H1 (cell line): ENCODE measurements around the gene FAM120B. TPM values are rescaled to one million over a fixed set of nuclear protein-coding genes. Genes with fewer than 3 reads are reported as not detected.

Experiments used
- CTCF ChIA-PET: fragments of 300-600 bp; sonication (Branson Sonifier 250); formaldehyde crosslinking; loops from one replicate; lab custom pipeline; 2021; ENCODE audit not compliant: partially characterized antibody; lab: Charles Lee
- POLR2A ChIA-PET: fragments of 300-600 bp; sonication (Branson Sonifier 250); formaldehyde crosslinking; loops from one replicate; lab custom pipeline; 2021; ENCODE audit warnings: inconsistent platforms; ENCODE audit not compliant: partially characterized antibody; lab: Charles Lee
- DNase-seq, 2 experiments: peaks; one replicate each; pipeline versions ENCODE4 v3.0.0 to v3.0.0-alpha.2; 2010 to 2022; ENCODE audit warnings: low spot score in 2 of 2, low read depth in 1 of 2, mixed read lengths in 1 of 2
- FAIRE-seq: peaks from 2 replicates; lab custom pipeline; 2011; peaks lifted over from hg19 to GRCh38; lab: Jason Lieb, UNC
- H2AFZ ChIP-seq: 2 replicates; pipeline ENCODE4 v1.8.1; 2012; ENCODE audit warnings: low read length, inconsistent platforms
- H2AK5ac ChIP-seq: 2 replicates; pipeline ENCODE4 v1.6.1; 2013; ENCODE audit warnings: low read depth, low read length
- H2BK120ac ChIP-seq: replicated peaks from 2 replicates; pipeline ENCODE3; 2013; ENCODE audit warnings: low read depth, low read length, inconsistent platforms
- H2BK12ac ChIP-seq: 2 replicates; pipeline ENCODE4 v1.6.1; 2013; ENCODE audit warnings: low read depth, low read length
- H2BK15ac ChIP-seq: 2 replicates; pipeline ENCODE4 v1.6.1; 2013; ENCODE audit warnings: low read length
- H2BK20ac ChIP-seq: 2 replicates; pipeline ENCODE4 v1.6.1; 2013; ENCODE audit warnings: low read length
- H2BK5ac ChIP-seq: 2 replicates; pipeline ENCODE4 v1.6.1; 2013; ENCODE audit warnings: low read depth, low read length
- H3K14ac ChIP-seq: 2 replicates; pipeline ENCODE4 v1.6.1; 2013; ENCODE audit warnings: inconsistent platforms; ENCODE audit not compliant: insufficient read length
- H3K18ac ChIP-seq: 2 replicates; pipeline ENCODE4 v1.6.1; 2013; ENCODE audit warnings: low read length; ENCODE audit errors: extremely low read depth
- H3K23ac ChIP-seq: 2 replicates; pipeline ENCODE4 v1.6.1; 2013; ENCODE audit warnings: inconsistent platforms; ENCODE audit not compliant: insufficient read length
- H3K23me2 ChIP-seq: 2 replicates; pipeline ENCODE4 v1.6.1; 2013; ENCODE audit warnings: low read depth, low read length
- H3K27ac ChIP-seq: 2 replicates; pipeline ENCODE4 v1.6.1; 2011; ENCODE audit warnings: low read depth, low read length, inconsistent platforms
- H3K27me3 ChIP-seq, 4 experiments: replicated peaks in 1 of 4; 1 replicate in 1 of 4; 2 replicates in 3 of 4; pipeline versions ENCODE4 v1.6.1 to v1.8.1; 2011 to 2013; ENCODE audit warnings: low read length in 3 of 4, mild to moderate bottlenecking in 3 of 4, inconsistent platforms in 2 of 4, mixed read lengths in 2 of 4, moderate library complexity in 1 of 4; ENCODE audit not compliant: control insufficient read depth in 3 of 4, insufficient read depth in 3 of 4; ENCODE audit errors: extremely low read depth in 1 of 4
- H3K36me3 ChIP-seq, 4 experiments: 2 replicates each; pipeline versions ENCODE4 v1.6.1 to v1.8.1; 2011 to 2013; ENCODE audit warnings: mild to moderate bottlenecking in 4 of 4, low read length in 3 of 4, moderate library complexity in 2 of 4, control low read depth in 1 of 4, inconsistent platforms in 1 of 4; ENCODE audit not compliant: insufficient read depth in 4 of 4, control insufficient read depth in 2 of 4
- H3K4ac ChIP-seq: replicated peaks from 2 replicates; pipeline ENCODE3; 2013; ENCODE audit warnings: low read length, low read depth, mixed read lengths, inconsistent platforms; ENCODE audit not compliant: insufficient read length
- H3K4me1 ChIP-seq, 4 experiments: replicated peaks in 1 of 4; 1 replicate in 1 of 4; 2 replicates in 3 of 4; pipeline versions ENCODE4 v1.6.1 to v1.8.1; 2011 to 2013; ENCODE audit warnings: low read length in 3 of 4, inconsistent platforms in 2 of 4, mixed read lengths in 1 of 4; ENCODE audit not compliant: insufficient read depth in 4 of 4, control insufficient read depth in 3 of 4
- H3K4me2 ChIP-seq, 2 experiments: 2 replicates each; pipeline versions ENCODE4 v1.6.1 to v1.8.1; 2011 to 2013; ENCODE audit warnings: low read depth in 2 of 2, low read length in 2 of 2, control low read depth in 1 of 2, inconsistent platforms in 1 of 2, mild to moderate bottlenecking in 1 of 2; ENCODE audit not compliant: insufficient read depth in 1 of 2
- H3K4me3 ChIP-seq, 4 experiments: fragments of 200-600, 300-600 bp in 1 of 4; sonication (generic), shearing (Covaris generic), sonication (Bioruptor Twin) in 1 of 4; 2 replicates each; pipeline versions ENCODE4 v1.5.1 to v1.8.1; 2011 to 2016; ENCODE audit warnings: low read length in 4 of 4, low read depth in 3 of 4, control low read depth in 2 of 4, inconsistent platforms in 2 of 4, mild to moderate bottlenecking in 2 of 4, mixed read lengths in 1 of 4, moderate library complexity in 1 of 4; ENCODE audit not compliant: insufficient read depth in 2 of 4; ENCODE audit errors: extremely low read depth in 1 of 4
- H3K56ac ChIP-seq: replicated peaks from 2 replicates; pipeline ENCODE3; 2013; ENCODE audit warnings: low read depth, mild to moderate bottlenecking, mixed read lengths, low read length, inconsistent platforms; ENCODE audit not compliant: insufficient read length
- H3K79me1 ChIP-seq: 2 replicates; pipeline ENCODE4 v1.6.1; 2013; ENCODE audit warnings: low read depth, low read length, control low read depth
- H3K79me2 ChIP-seq, 2 experiments: 2 replicates each; pipeline versions ENCODE4 v1.6.1 to v1.8.1; 2012 to 2013; ENCODE audit warnings: low read length in 2 of 2, mild to moderate bottlenecking in 2 of 2, inconsistent platforms in 1 of 2; ENCODE audit not compliant: insufficient read depth in 2 of 2, control insufficient read depth in 1 of 2
- H3K9ac ChIP-seq, 4 experiments: replicated peaks in 1 of 4; 1 replicate in 1 of 4; 2 replicates in 3 of 4; pipeline versions ENCODE4 v1.6.1 to v1.8.1; 2011 to 2013; ENCODE audit warnings: low read depth in 3 of 4, low read length in 3 of 4, control low read depth in 2 of 4, mild to moderate bottlenecking in 2 of 4, moderate library complexity in 2 of 4, inconsistent platforms in 1 of 4; ENCODE audit errors: extremely low read depth in 1 of 4
- H3K9me3 ChIP-seq, 2 experiments: 2 replicates each; pipeline versions ENCODE4 v1.6.1 to v1.8.1; 2012 to 2013; ENCODE audit warnings: mild to moderate bottlenecking in 2 of 2, moderate library complexity in 2 of 2, control low read depth in 1 of 2, inconsistent platforms in 1 of 2, low read depth in 1 of 2, low read length in 1 of 2, mixed read lengths in 1 of 2; ENCODE audit not compliant: insufficient read depth in 2 of 2
- H4K20me1 ChIP-seq, 2 experiments: replicated peaks in 1 of 2; 2 replicates each; pipeline versions ENCODE3 to v1.8.1; 2011 to 2013; ENCODE audit warnings: inconsistent platforms in 2 of 2, low read length in 2 of 2, mild to moderate bottlenecking in 1 of 2; ENCODE audit not compliant: insufficient read depth in 2 of 2, control insufficient read depth in 1 of 2
- H4K5ac ChIP-seq: 2 replicates; pipeline ENCODE4 v1.6.1; 2013; ENCODE audit warnings: low read length, low read depth, mixed read lengths, inconsistent platforms; ENCODE audit not compliant: insufficient read length
- H4K8ac ChIP-seq: 2 replicates; pipeline ENCODE4 v1.8.0; 2013; ENCODE audit warnings: mild to moderate bottlenecking, moderate library complexity, low read length, inconsistent platforms; ENCODE audit not compliant: insufficient read depth; ENCODE audit errors: extremely low read depth
- H4K91ac ChIP-seq: replicated peaks from 2 replicates; pipeline ENCODE3; 2013; ENCODE audit warnings: low read length, mixed read lengths, inconsistent platforms; ENCODE audit not compliant: insufficient read length
- ASH2L ChIP-seq: fragments of 200-600, 300-600 bp; sonication (generic); IDR thresholded peaks from one replicate; pipeline ENCODE4 v1.7.1; 2017; ENCODE audit warnings: low read length
- CBX8 ChIP-seq: fragments of 300-800, 300-1000 bp; sonication (generic); IDR thresholded peaks from 2 replicates; pipeline ENCODE4 v1.7.1; 2016; ENCODE audit warnings: low read depth, low read length, borderline replicate concordance
- EP300 ChIP-seq, 2 experiments: IDR thresholded peaks; 1 replicate in 1 of 2; 2 replicates in 1 of 2; pipeline ENCODE4 v1.6.1; 2011 to 2012; ENCODE audit warnings: low read depth in 2 of 2, low read length in 2 of 2, mild to moderate bottlenecking in 2 of 2, borderline replicate concordance in 1 of 2, inconsistent platforms in 1 of 2, moderate library complexity in 1 of 2
- EZH2 ChIP-seq: fragments of 200-600 bp; sonication (generic); IDR thresholded peaks from 2 replicates; pipeline ENCODE4 v1.7.1; 2012; ENCODE audit warnings: low read depth, mild to moderate bottlenecking, moderate library complexity, low read length, inconsistent platforms; ENCODE audit not compliant: severe bottlenecking
- JUN ChIP-seq: IDR thresholded peaks from 2 replicates; pipeline ENCODE4 v1.6.1; 2011; ENCODE audit warnings: low read depth, mild to moderate bottlenecking, improper control_type of control experiment, low read length
- JUND ChIP-seq: IDR thresholded peaks from 2 replicates; pipeline ENCODE4 v1.6.1; 2011; ENCODE audit warnings: mild to moderate bottlenecking, improper control_type of control experiment, low read length
- MAFK ChIP-seq: IDR thresholded peaks from 2 replicates; pipeline ENCODE4 v1.6.1; 2012; ENCODE audit warnings: low read depth, mild to moderate bottlenecking, improper control_type of control experiment, low read length
- POLR2A ChIP-seq, 2 experiments: IDR thresholded peaks; 1 replicate in 1 of 2; 2 replicates in 1 of 2; pipeline ENCODE4 v1.6.1; 2011; ENCODE audit warnings: low read depth in 2 of 2, low read length in 2 of 2, mild to moderate bottlenecking in 2 of 2; ENCODE audit errors: control extremely low read depth in 1 of 2
- RBBP5 ChIP-seq: IDR thresholded peaks from 2 replicates; pipeline ENCODE4 v1.7.1; 2012; ENCODE audit warnings: low read depth, mild to moderate bottlenecking, inconsistent platforms, low read length, moderate library complexity, borderline replicate concordance
- RXRA ChIP-seq: IDR thresholded peaks from 2 replicates; pipeline ENCODE4 v1.6.1; 2011; ENCODE audit warnings: low read depth, mild to moderate bottlenecking, low read length, moderate library complexity; ENCODE audit not compliant: insufficient read depth
- SUZ12 ChIP-seq: fragments of 200-600 bp; sonication (generic); IDR thresholded peaks from 2 replicates; pipeline ENCODE4 v1.6.1; 2012; ENCODE audit warnings: mild to moderate bottlenecking, inconsistent platforms, low read length, moderate library complexity, mixed read lengths
- YY1 ChIP-seq: IDR thresholded peaks from 2 replicates; pipeline ENCODE4 v1.6.1; 2011; ENCODE audit warnings: low read depth, mild to moderate bottlenecking, low read length
- ZNF274 ChIP-seq: IDR thresholded peaks from 2 replicates; pipeline ENCODE4 v1.7.0; 2012; ENCODE audit warnings: low read length, borderline replicate concordance; ENCODE audit errors: extremely low read depth
- WGBS, 2 experiments: shearing (Covaris generic) in 1 of 2; methylation state at CpG; one replicate each; pipeline versions ENCODE4 v1.1.6 to v1.1.7; 2013 to 2015; ENCODE audit warnings: low lambda C conversion rate in 2 of 2, mixed read lengths in 2 of 2, inconsistent platforms in 1 of 2, low coverage in 1 of 2, missing lambda C conversion rate in 1 of 2; ENCODE audit not compliant: insufficient replicate concordance in 2 of 2, insufficient coverage in 1 of 2, insufficient read length in 1 of 2; ENCODE audit errors: extremely low coverage in 1 of 2, missing lambda C conversion rate in 1 of 2; 5-methylcytosine and 5-hydroxymethylcytosine counted together
- polyA plus RNA-seq, 7 experiments: library from polyadenylated mRNA; depleted of rRNA in 3 of 7; stranded (reverse) in 5 of 7; unstranded in 2 of 7; fragments of >200 nt in 5 of 7; fragments of 200-250 nt in 2 of 7; gene quantifications; 1 replicate in 5 of 7; 2 replicates in 1 of 7; 4 replicates in 1 of 7; pipeline versions ENCODE4 v1.2.1 to v1.2.3, GENCODE V29; 2011 to 2013; ENCODE audit warnings: missing spikeins in 2 of 7, mixed read lengths in 2 of 7
- total RNA-seq: library from RNA; stranded (reverse); fragmentation: NEBNext Ultra II Directional; extraction: Animal tissue kit (Norgen Biotek cat#: 25700); gene quantifications from 2 replicates; pipeline ENCODE4 v1.2.1, GENCODE V29; 2021
- TF ChIP-seq, protein P1 (sequence below): IDR thresholded peaks from 2 replicates; pipeline ENCODE4 v1.6.1; 2012; ENCODE audit warnings: inconsistent platforms

The FAM120B gene
- total and polyA plus RNA-seq, 2 of the 8 experiments (the other 6 are each of a cell fraction or from before 2014, with no cell fraction given), result 5.1 to 12.5 TPM

DNA sequence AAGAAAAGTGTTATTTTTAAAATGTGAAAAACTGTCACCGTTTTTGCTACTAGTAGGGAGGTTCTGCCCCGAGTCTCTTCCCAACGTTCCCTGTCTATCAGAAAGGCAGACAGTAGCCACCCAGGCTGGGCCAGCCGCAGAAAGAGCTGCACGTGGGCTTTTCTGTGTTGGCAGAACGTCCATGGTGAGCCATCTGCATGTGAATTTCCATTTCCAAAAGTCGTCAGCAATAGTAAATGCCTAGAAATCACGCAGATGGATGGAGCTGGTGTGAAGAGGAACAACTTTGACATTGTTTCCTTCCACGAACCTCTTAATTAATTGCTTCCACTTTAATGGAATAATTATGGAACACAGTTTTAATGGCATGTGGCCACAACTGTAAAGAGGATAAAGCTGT, 97.5 kb downstream of the FAM120B start:
- H4K5ac ChIP-seq, result no peak overlapping the region
- CTCF ChIA-PET, result interaction anchor here (1.0 to 1.9 kb wide), 4 partner anchors 18 to 113 kb away, joined by 3 to 5 read pairs (median 4); no protein-coding TSS in a partner anchor
- H3K27me3 ChIP-seq, result no peaks in the 10 kb centered on the region
- no peaks in the 10 kb centered on the region for H3K9me3 ChIP-seq
- peaks cover 0 to 10% (median 0%) of the 10 kb centered on the region in 4 experiments; a peak in 3 of 8 replicates for H3K36me3 ChIP-seq
- 0 out of 2 replicates have a peak overlapping the region, but pooled peaks have one; percentile 12 for H2BK12ac ChIP-seq
- H2AK5ac ChIP-seq, result no peak overlapping the region
- DNase-seq (no peak), FAIRE-seq (no peak)
- WGBS, 2 experiments, result 69% methylated on average over 9 of the region's 9 CpGs; no CpG with 5 or more reads in 1 of the 2 experiments
- H3K4me2 ChIP-seq, result peak overlapping the region in 1 of 2 experiments; percentile 35; a peak in 1 of 4 replicates
- H2BK20ac ChIP-seq, result no peak overlapping the region
- no peak overlapping the region for H2BK120ac ChIP-seq
- no peak overlapping the region for H3K23ac ChIP-seq
- no peak overlapping the region for H2BK15ac ChIP-seq
- H3K23me2 ChIP-seq, result no peaks in the 10 kb centered on the region
- H4K91ac ChIP-seq, result no peak overlapping the region
- no peaks in the 10 kb centered on the region for H3K79me1 ChIP-seq
- H4K20me1 ChIP-seq, result no peaks in the 10 kb centered on the region
- H2AFZ ChIP-seq, result no peak overlapping the region
- H3K4ac ChIP-seq, result no peak overlapping the region
- POLR2A ChIA-PET, result no interaction called here
- H3K79me2 ChIP-seq, result no peaks in the 10 kb centered on the region
- no peak overlapping the region for H3K18ac ChIP-seq
- no peak overlapping the region for H3K27ac ChIP-seq
- no peak overlapping the region; the same call in 1 of the 2 replicates for H4K8ac ChIP-seq
- H3K14ac ChIP-seq, result no peak overlapping the region
- H2BK5ac ChIP-seq, result no peak overlapping the region
- no peak overlapping the region for H3K4me3 ChIP-seq
- no peak overlapping the region for H3K9ac ChIP-seq
- peaks cover 8 to 19% (median 11%) of the 10 kb centered on the region in 4 experiments for H3K4me1 ChIP-seq
- no peak overlapping the region for H3K56ac ChIP-seq
- no peak for TF ChIP-seq YY1
- no peak for TF ChIP-seq ZNF274
- no peak for TF ChIP-seq POLR2A (IDR thresholded peaks at IDR 0.05; ENCODE audit: control extremely low read depth in 1 of 2, low read depth in 2 of 2, low read length in 2 of 2)
- no peak for TF ChIP-seq JUN
- TF ChIP-seq, protein P1, sequence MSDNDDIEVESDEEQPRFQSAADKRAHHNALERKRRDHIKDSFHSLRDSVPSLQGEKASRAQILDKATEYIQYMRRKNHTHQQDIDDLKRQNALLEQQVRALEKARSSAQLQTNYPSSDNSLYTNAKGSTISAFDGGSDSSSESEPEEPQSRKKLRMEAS, result no peak
- no peak for TF ChIP-seq CBX8
- no peak for TF ChIP-seq JUND
- TF ChIP-seq MAFK, result no peak
- no peak for TF ChIP-seq RXRA
- no peak for TF ChIP-seq SUZ12
- TF ChIP-seq EZH2, result no peak
- no peak for TF ChIP-seq ASH2L
- TF ChIP-seq RBBP5, result no peak
- TF ChIP-seq EP300 (IDR thresholded peaks at IDR 0.05; ENCODE audit: borderline replicate concordance in 1 of 2, low read depth in 2 of 2, low read length in 2 of 2), result no peak
